DND-41 (cell line): ENCODE data around the gene GRID1.

Experiments used
- ATAC-seq: fragments of 200-7000 bp; cut with Tn5 transposase; 3 replicates; pipeline ENCODE4 v1.9.1; 2021; ENCODE audit warnings: low read depth; ENCODE audit not compliant: insufficient read depth
- DNase-seq: peaks from one replicate; pipeline ENCODE4 v3.0.0-alpha.2; 2020
- H2AFZ ChIP-seq: 2 replicates; pipeline ENCODE4 v1.6.0; 2012; ENCODE audit warnings: low read depth, low read length
- H3K27ac ChIP-seq: 2 replicates; pipeline ENCODE4 v1.5.1; 2012; ENCODE audit warnings: low read length, inconsistent platforms
- H3K27me3 ChIP-seq: fragments of 200-600 bp; sonication (generic); 2 replicates; pipeline ENCODE4 v1.6.0; 2012; ENCODE audit warnings: low read length, mild to moderate bottlenecking, inconsistent platforms; ENCODE audit not compliant: insufficient read depth, poor library complexity
- H3K36me3 ChIP-seq: 2 replicates; pipeline ENCODE4 v1.5.1; 2012; ENCODE audit warnings: low read length, inconsistent platforms; ENCODE audit not compliant: insufficient read depth
- H3K4me1 ChIP-seq: 2 replicates; pipeline ENCODE4 v1.5.1; 2012; ENCODE audit warnings: mild to moderate bottlenecking, low read length; ENCODE audit not compliant: insufficient read depth
- H3K4me2 ChIP-seq: 2 replicates; pipeline ENCODE4 v1.6.0; 2012; ENCODE audit warnings: mild to moderate bottlenecking, moderate library complexity, low read length, inconsistent platforms; ENCODE audit not compliant: insufficient read depth
- H3K4me3 ChIP-seq, 2 experiments: fragments of 200-600 bp in 1 of 2; shearing (Covaris generic) in 1 of 2; 2 replicates each; pipeline ENCODE4 v1.5.1; 2012 to 2016; ENCODE audit warnings: inconsistent platforms in 2 of 2, low read length in 2 of 2, mild to moderate bottlenecking in 2 of 2, low read depth in 1 of 2, moderate library complexity in 1 of 2
- H3K79me2 ChIP-seq: 2 replicates; pipeline ENCODE4 v1.6.0; 2012; ENCODE audit warnings: low read length, inconsistent platforms; ENCODE audit not compliant: insufficient read depth
- H3K9ac ChIP-seq: 2 replicates; pipeline ENCODE4 v1.6.0; 2012; ENCODE audit warnings: low read depth, mild to moderate bottlenecking, inconsistent platforms, low read length, moderate library complexity
- H3K9me3 ChIP-seq: 2 replicates; pipeline ENCODE4 v1.5.1; 2012; ENCODE audit warnings: low read length, moderate library complexity, mild to moderate bottlenecking, inconsistent platforms; ENCODE audit not compliant: insufficient read depth, severe bottlenecking
- H4K20me1 ChIP-seq: 2 replicates; pipeline ENCODE4 v1.6.0; 2012; ENCODE audit warnings: low read length; ENCODE audit not compliant: insufficient read depth
- CTCF ChIP-seq: IDR thresholded peaks from 2 replicates; pipeline ENCODE4 v1.5.1; 2012; ENCODE audit warnings: borderline replicate concordance, low read length, moderate library complexity, mild to moderate bottlenecking; ENCODE audit not compliant: poor library complexity, severe bottlenecking; ENCODE audit errors: extremely low read depth
- EZH2 ChIP-seq: IDR thresholded peaks from 3 replicates; pipeline ENCODE4 v1.6.1; 2012; ENCODE audit warnings: borderline replicate concordance, low read depth, mild to moderate bottlenecking, moderate library complexity, low read length, inconsistent platforms; ENCODE audit not compliant: severe bottlenecking

GRID1 gene

GRCh38 chr10:85580585-85580984 is 786.0 kb downstream of the GRID1 start:
- H3K79me2 ChIP-seq = no peaks in the 10 kb centered on the region
- no peaks in the 10 kb centered on the region for H3K27me3 ChIP-seq
- H3K4me3 ChIP-seq = no peak overlapping the region
- H3K9me3 ChIP-seq = no peaks in the 10 kb centered on the region
- H3K4me1 ChIP-seq = no peaks in the 10 kb centered on the region
- H3K36me3 ChIP-seq = no peaks in the 10 kb centered on the region
- no peak for ATAC-seq
- no peak for DNase-seq
- no peak overlapping the region for H3K9ac ChIP-seq
- H4K20me1 ChIP-seq = no peaks in the 10 kb centered on the region
- TF ChIP-seq EZH2 (no peak), CTCF (no peak)
- no peak overlapping the region for H3K4me2 ChIP-seq
- no peak overlapping the region for H3K27ac ChIP-seq
- H2AFZ ChIP-seq = no peak overlapping the region

DNA sequence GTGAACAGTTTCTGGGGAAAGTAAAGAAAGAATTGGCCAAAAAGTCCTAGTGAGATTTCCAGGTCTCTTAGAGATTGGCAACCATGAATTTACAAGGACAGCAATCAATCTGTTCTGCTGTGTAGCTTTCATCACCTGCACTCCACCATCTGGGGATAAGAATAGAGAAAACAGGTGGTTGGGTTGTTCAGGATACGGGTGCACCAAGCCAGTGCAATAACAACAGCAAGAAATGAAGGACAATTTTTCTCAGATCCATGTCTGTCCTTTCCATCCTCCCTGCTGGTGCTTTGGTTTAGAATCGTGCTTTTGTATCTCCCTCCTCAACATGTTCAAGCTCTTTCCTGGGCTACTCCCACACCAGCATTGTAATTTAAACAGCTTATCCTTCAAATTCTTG is 787.7 kb downstream of the GRID1 start:
- H3K27me3 ChIP-seq = no peaks in the 10 kb centered on the region
- ATAC-seq = no peak
- no peak for DNase-seq

GRCh38 chr10:85575441-85575840 is 791.2 kb downstream of the GRID1 start:
- no peaks in the 10 kb centered on the region for H3K36me3 ChIP-seq
- no peak overlapping the region for H2AFZ ChIP-seq
- no peak overlapping the region for H3K4me2 ChIP-seq
- H3K27me3 ChIP-seq = no peaks in the 10 kb centered on the region
- H3K27ac ChIP-seq = no peak overlapping the region
- no peak overlapping the region for H3K9ac ChIP-seq
- no peak for DNase-seq
- H3K4me1 ChIP-seq = no peaks in the 10 kb centered on the region
- no peak overlapping the region for H3K4me3 ChIP-seq
- H4K20me1 ChIP-seq = no peaks in the 10 kb centered on the region
- no peaks in the 10 kb centered on the region for H3K79me2 ChIP-seq
- no peak for TF ChIP-seq EZH2
- TF ChIP-seq CTCF = no peak
- ATAC-seq = no peak
- no peaks in the 10 kb centered on the region for H3K9me3 ChIP-seq

More for the DNA sequence above, 787.7 kb downstream of the GRID1 start:
- no peak for TF ChIP-seq CTCF
- no peak for TF ChIP-seq EZH2
- no peak overlapping the region for H2AFZ ChIP-seq
- H3K36me3 ChIP-seq = no peaks in the 10 kb centered on the region
- no peak overlapping the region for H3K4me2 ChIP-seq
- no peaks in the 10 kb centered on the region for H4K20me1 ChIP-seq
- no peaks in the 10 kb centered on the region for H3K9me3 ChIP-seq
- no peak overlapping the region for H3K9ac ChIP-seq
- no peak overlapping the region for H3K27ac ChIP-seq
- no peak overlapping the region for H3K4me3 ChIP-seq
- no peaks in the 10 kb centered on the region for H3K79me2 ChIP-seq
- H3K4me1 ChIP-seq = no peaks in the 10 kb centered on the region

GRCh38 chr10:85570871-85571270 is 795.7 kb downstream of the GRID1 start:
- Histone ChIP-seq H3K9me3 (no peaks in the 10 kb centered on the region), H3K4me2 (no peak overlapping the region), H3K36me3 (no peaks in the 10 kb centered on the region), H3K4me3 (no peak overlapping the region), H4K20me1 (no peaks in the 10 kb centered on the region), H3K27ac (no peak overlapping the region), H3K27me3 (peaks cover 7% of the 10 kb centered on the region), H3K79me2 (no peaks in the 10 kb centered on the region), H3K4me1 (no peaks in the 10 kb centered on the region), H3K9ac (no peak overlapping the region), H2AFZ (no peak overlapping the region)
- TF ChIP-seq EZH2 = no peak
- ATAC-seq = no peak
- no peak for DNase-seq
